HG02970 (cell line): Measurements from ENCODE around the gene C1orf21.
"Not testable (repeated sequence)": the region's sequence is repeated elsewhere in the genome, so short reads cannot be mapped to it uniquely, and the experiment has no call there.

Experiments
- ATAC-seq: cut with Tn5 transposase; IDR thresholded peaks from one replicate; pipeline ENCODE4 v1.9.1; 2021; ENCODE audit warnings: mild to moderate bottlenecking, moderate library complexity, moderate number of reproducible peaks; ENCODE audit not compliant: unreplicated experiment, low FRiP score

The C1orf21 gene

DNA sequence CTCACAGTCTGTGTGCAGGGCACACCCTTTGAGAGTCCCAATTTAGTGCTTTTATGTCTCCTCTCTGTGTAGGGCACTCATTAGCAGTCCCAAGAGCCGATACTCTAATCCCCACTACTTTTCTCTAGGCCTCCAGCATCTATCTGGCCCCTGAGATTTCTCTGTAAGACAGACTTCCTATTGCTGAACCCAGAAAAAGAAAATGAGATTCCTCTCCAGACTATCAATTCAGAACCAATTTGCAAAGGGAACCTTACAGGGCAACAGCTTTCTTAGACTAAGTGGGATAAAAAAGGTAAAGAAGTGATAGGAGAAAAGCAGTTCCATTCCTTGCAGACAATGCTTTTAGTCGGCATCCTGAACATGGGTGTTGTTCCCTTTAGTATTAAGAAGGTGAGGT is 195.6 kb downstream of the C1orf21 start:
- ATAC-seq = no peak

DNA sequence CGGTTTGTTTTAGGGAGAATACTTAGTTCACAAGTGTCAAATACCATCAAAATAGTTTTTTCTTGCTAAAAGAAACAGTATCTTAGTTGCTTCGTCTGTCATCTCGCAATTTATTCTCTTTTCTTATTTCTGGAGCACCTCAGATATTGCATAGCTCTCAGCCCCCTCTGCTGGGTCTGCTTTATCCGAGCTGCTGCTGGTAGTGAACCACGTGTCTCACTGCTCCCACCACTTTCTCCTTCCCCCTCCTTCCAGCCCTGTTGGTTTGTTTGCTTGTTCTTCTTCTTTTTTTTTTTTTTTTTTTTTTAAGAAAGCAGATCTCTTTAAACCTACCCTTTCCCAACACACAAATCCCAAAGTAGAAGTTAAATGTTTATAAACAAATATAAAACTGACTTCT is 197.0 kb downstream of the C1orf21 start:
- no peak for ATAC-seq

DNA sequence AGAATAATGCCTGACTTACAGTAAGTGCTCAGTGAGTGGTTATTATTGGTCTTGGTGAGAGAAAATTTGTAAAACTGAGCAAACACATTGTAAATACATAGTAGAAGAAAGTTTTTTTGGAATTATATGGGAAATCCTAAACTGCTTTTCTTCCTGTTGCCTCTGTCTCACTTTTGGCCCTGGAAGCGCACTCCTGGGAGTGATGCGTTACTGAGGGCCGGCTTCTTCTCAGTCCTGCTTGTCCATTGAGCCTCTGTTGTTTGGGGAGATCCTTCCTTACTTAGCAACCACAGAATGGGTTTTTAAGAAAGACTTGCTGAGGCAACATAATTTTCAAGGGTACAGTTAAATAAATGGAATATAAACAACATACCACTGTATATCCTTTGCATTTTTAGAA is 201.9 kb downstream of the C1orf21 start:
- ATAC-seq = no peak

DNA sequence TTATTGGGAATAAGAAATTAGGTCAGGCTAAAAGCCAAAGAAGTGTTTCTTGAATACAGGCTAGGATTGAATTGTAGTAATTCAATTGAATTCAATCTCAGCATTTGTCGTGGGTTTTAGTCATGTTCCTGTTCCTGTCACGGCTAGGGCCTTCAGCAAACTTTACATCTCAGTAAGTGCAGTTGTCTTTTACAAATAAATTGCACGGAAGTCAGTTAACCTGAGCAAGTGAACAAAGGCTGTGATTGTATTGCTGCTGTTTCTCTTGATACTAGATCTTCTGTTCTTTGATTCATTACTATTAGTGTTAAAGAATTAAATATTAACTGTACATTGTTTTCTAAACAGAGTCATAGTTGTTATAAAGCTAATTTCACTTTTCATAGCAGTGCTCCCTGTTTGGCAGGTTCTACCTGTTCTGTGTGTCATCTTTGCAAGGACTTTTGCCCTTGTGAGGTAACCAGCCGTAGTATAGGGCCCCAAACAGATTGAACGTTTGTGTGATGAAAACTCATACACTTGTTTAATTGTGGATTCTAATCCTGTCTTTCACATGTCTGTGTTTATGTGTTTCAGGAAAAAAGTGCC is 203.4 kb downstream of the C1orf21 start:
- no peak for ATAC-seq

DNA sequence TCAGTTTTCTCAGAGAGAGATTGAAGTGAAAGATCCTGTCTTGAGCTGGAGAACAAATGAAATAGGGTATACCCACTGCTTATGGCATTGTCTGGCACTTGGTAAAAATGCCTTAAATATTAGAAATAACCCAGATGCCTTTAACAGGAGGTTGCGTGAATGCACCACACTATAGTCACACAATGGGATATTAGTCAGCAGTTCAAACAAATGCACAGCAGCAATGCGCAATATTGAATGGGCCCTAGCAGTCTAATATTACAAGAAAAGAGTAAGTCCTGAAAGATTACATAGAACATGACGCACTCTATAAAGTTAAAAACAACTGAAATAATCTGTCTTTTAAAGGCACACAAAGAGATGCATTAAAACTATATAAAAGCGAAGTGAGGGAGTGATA is 206.8 kb downstream of the C1orf21 start:
- no peak for ATAC-seq

DNA sequence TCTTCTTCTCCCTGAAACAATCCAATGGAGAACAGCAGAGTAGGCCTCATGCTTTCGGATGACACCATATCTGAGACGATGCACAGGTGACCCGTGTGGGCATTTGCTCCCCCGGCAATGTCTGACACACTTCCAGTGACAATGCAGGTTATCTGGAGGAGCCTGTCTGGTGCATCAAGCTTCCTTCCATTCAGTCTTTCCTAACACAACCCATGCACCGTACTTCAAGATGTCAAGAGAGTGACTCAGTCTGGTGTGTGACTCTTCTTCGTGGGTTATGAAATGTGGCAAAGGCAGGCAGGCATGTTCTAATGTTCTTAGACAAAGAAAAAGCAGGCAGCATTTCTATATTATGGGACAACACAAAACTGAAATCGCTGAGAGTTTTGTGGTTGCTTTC is 208.8 kb downstream of the C1orf21 start:
- ATAC-seq = no peak

DNA sequence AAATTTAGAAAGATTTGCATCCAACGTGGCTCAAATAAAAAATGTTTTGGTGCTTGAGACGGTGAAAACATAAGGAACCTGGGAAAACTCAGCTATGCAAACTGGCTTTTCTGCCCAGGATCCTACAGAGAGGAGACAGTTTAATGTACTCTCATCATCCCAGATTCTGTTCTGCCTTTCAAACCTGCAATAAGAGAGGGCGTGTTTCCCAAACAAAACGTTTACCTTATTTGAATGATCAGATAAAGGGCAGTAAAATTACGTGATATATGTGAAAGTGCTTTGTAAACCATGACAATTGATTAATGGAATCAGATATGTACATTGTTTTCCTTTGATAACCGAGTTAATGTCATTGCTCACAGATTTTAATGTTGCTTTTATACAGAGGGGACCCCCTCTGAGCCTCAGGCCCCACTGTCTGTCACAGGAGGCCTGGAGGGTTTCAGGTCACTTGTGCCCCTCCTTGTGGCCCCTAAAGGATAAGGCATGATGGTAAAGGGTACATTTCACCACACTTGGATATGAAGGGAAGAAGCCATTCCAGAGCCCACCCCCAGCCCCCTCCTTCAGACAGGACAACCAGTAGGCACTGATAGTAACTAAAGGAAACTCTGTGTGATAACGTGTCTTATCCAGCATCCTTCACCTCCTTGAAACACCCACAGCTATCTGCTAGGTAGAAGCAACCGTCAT is 210.3 kb downstream of the C1orf21 start:
- ATAC-seq = no peak

DNA sequence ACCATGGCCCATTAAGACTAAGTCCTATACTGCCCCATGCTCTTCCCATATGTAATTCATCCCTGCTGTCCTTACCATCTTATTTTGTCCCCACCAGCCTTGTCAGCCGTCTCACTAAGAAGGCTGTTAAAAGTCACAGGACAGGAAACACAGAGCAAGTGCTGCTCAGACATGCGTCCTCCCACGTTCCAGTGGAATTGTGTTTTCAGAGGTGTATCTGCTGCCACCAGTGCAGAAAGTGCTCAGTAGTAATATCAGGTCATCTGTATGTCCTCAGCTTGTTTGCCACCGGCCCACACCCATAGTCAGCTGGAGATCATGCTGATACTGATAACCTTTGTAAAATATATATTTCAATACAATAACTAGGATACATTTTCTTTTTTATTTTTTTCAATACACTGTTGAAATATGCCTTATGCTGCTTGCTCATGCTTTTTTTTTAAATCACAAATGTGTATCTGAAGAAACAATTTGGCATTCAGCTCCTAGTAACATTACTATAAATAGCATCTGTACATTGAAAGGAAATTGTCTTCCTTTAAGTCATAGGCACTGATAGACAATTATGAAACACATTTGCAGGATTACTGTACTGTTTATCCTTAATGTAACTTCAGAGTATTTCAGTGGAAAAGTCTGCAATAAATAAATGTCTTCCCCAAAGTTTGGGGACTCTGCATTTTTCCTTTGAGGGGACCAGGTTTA is 211.0 kb downstream of the C1orf21 start:
- no peak for ATAC-seq

DNA sequence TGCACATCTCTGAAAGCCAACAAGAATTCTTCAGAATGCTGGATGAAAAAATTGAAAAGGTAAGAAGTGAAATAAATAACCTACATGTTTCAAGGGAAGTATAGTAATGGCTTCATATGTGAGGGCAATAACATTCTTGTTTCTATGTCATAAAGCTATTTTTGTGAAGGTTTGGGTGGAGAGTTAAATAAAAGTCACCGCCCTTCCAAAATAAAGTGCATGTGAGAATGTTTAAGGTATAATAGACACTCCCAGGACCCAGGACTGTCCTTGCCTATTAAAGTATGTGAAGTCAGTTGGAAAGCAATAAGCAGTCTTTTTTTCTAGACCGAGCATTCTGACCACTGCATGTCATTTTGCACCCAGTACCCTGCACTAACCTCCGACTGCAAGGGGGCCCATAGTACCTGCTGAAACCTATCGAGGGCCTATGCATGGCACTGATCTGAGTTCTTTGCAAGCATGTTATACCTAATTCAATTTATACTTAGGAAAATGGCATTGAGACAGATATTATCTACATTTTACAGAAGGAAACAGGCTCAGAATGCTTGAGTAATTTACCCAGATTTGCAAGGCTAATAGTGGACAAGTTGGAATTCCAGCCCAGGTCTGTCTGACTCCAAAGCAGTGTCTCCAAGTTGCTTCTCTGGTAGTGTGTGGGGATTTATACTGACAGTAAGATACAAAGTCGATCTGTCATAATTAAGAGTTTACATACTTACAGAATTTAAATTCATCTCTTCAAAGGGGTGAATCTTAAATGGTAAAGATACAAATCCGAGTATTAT is 211.8 kb downstream of the C1orf21 start:
- no peak for ATAC-seq

DNA sequence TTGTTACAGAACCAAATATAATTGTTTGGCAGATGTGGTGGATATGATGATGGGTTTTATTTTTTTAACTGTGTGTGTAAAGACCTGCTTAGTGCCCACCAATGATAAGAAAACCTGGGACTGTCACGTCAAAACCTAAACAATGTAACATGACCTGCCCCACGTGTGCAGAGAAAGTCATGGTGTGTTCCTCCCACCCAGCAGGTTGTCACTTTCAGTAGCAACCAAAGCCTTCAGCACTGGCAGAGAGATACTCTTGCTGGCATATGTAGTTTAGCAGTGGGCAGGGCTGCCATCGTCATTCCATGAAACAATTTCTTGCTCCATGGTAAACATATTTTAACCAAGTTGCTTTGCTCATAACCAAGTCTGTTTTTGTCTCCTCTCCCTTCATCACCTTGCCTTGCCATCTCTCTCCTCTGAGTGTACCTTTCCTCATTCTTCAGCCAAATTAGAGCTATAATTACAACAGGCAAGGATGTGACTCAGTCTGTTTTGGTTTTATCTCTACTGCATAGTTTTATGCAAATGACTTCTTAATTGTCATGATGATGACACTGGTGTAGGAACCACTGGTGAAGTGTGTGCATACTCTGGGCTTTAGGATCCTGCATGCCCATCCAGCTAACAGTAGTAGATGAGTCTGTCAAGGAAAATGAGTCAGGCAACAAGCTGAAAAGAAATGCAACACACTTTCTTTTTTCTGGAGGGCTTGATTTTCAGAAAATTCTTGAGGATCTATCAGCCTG is 217.5 kb downstream of the C1orf21 start:
- no peak for ATAC-seq

DNA sequence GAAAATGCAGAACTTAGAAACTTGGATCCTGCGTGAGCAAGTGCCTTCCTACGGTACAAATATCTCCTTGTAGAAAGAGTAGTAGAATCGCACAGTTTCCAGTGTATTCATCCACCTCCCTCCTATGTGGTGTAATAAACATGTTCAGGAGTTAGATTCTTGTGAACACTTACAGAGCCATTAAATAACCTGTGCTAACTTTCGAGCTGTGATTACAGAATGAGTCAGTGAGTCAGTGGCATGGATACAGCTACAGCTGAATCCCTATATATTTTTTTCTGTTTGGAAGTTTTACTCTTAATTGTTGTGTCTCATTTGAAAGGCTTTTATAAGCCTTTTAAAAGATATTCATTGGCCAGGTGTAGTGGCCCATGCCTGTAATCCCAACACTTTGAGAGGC is 219.1 kb downstream of the C1orf21 start:
- no peak for ATAC-seq

DNA sequence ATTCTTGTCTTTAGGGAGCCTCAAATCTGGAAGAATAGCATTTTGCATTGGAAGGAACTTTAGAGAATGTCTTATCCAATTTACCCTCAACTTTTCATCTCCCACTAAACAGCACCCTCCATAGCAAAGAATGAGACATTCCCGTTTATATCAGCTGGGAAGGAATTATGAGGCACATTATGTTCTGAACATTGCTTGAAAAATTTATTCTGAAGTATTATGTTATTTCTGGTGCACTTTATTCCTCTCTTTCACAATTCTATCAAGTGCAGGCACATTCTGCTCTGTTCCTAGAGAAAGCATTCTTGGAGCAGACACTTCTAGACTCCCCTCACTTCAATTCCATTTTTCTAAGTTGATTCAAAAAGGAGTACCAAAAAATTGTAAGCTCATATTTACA is 220.0 kb downstream of the C1orf21 start:
- ATAC-seq = no peak

DNA sequence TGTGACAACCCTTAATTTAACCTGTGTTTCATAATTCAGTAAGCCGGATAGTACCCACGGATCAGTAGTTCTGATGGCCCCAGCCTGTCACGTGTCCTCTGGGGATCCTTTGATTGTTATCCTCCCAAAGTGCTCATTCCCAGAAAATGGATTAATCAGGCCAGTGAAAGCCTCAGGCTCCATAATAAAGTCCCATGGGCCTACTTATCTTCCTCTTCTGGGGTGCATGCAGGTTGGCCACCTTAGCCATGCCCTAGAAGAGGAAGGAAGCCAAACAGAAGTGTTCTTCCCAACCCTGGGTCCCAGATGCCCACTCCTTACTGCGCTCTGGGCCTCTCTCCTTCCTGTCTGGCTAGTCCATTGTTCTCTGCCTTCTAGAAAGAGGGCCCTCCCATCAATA is 221.8 kb downstream of the C1orf21 start:
- ATAC-seq = no peak

DNA sequence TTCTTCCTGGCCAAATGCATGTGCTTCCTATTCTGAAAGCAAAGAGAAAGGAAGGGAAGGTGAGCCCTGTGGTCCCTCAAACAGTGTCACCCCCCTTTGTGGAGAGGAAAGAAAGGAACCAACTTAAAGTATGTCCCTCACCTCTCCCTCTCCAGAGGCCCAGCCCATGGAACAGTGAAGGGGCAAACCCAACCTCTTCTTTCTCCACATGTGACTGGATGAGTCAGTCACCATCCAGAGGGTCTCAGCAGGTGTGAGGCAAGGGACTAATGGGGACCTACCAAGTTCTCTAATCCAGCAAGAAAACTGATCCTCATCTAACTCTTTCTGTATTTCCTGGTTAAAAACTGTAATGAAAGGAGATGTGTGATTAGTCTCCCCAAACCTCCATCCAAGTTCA is 222.2 kb downstream of the C1orf21 start:
- no peak for ATAC-seq

DNA sequence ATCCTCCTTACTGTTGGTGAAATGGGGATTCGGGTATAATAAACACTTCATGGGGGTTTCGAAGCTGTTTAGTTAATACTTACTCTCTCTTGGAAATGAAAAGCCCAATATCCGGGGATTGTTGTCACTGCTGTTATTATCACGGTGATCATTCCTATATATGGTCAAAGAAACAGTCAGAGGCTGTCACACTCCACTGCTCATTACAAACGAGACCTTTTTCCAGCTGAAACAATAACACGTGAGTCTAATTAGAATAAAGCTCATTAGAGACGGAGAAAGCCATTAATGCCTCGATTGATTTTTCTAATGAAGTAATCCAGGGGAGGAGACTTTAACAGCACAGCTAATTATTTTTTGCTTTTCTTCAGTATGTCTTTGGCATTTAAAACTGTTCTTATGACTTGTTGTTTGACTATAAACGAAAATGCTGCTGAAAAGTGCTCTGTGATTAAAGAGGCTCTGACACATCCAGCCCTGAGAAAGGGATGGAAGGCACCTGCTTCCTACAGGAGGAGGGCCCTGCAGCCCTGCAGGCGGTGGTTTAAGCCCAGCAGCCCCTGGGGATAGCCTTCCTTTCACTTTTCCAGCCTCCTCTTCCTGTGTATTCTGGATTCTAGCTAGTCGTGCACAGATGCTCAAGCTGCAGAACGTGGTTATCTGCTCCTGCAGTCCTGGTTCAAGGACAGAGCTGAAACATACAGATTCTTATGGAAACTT is 224.2 kb downstream of the C1orf21 start:
- ATAC-seq = no peak

DNA sequence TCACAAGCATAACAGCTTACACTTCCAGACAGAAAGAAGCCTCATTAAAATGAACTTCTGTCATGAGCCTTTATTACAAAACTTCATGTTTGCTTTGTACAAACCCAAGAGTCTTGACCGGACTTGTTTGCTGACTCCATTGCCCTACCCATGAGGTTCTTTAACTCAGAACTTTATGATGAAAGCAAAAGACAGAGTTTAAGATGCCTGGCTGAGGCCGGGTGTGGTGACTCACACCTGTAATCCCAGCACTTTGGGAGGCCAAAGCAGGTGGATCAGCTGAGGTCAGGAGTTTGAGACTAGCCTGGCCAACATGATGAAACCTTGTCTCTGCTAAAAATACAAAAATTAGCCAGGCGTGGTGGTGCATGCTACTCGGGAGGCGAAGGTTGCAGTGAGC is 225.4 kb downstream of the C1orf21 start:
- not testable (repeated sequence) for ATAC-seq

DNA sequence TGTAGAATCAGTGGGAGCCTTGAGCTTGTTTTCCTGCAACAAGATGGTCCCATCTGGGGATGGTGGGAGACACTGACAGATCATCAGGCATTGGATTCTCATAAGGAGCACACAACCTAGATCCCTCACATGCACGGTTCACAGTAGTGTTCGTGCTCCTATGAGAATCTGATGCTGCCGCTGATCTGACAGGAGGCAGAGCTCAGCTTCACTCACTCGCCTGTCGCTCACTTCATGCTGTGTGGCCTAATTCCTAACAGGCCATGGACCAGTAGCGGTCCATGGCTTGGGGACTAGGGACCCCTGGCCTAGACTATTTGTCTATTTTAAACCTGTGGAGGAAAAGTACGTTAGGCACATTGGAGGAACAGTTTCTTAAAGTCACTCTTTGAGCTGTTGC is 227.8 kb downstream of the C1orf21 start:
- ATAC-seq = no peak

DNA sequence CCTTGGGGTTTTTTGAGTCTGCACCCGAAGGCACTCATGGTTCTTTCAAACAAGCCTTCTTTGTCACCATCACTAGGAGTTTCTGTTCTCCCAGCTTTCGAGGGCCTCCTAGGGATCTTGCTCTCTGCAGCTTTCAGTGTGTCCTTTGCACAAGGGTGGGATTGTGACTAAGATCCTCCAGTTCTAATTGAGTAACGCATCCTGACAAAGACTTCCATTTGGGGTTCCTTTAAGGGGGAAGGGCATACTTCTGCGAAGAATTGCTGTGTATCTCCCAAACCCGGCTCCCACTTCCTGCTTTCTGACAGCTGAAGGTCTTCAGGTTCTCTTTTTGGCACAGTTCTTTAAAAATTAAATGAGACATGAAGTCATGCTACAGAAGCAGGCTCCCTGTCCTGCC is 228.5 kb downstream of the C1orf21 start:
- ATAC-seq = no peak

DNA sequence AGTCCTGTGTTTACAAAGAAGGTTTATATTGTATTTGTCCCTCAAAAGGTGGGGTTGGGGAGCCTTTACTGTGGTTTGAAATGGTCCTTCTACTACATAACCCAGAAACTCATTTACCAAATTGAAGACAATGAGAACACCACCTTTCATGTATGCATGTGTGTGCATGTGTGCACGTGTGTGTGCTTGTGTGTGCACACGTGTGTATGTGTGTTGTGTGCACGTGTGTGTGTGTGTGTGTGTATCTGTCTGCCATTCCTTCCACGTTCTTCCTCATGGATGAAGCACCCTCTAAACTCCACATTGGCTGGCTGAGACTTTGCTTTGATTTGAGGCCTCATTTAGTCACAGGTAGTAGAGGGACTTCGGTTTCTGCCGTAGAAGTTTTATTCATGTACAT is 229.7 kb downstream of the C1orf21 start:
- no peak for ATAC-seq
